Sigmoid colon (tissue), 4 donors: ENCODE data around the gene LRP11.

ENCODE experiments used
- POLR2A ChIP-seq, 2 donors: fragments of 450-650 bp; IDR thresholded peaks; one replicate each; pipeline ENCODE4 v1.6.1; 2016; ENCODE audit warnings: antibody characterized with exemption in 2 of 2, mild to moderate bottlenecking in 2 of 2, moderate library complexity in 2 of 2
- POLR2AphosphoS5 ChIP-seq, 4 donors: sonication (generic); formaldehyde crosslinking; IDR thresholded peaks; one replicate each; pipeline ENCODE4 v1.6.1; 2017; ENCODE audit warnings: antibody characterized with exemption in 4 of 4
- TF ChIP-seq, protein P1 (sequence below), 4 experiments: fragments of 450-650 bp in 3 of 4; fragments of 200-600 bp in 1 of 4; IDR thresholded peaks; one replicate each; pipeline ENCODE4 v1.5.1; 2016 to 2019; ENCODE audit warnings: antibody characterized with exemption in 4 of 4, mild to moderate bottlenecking in 3 of 4, moderate library complexity in 2 of 4

DNA sequence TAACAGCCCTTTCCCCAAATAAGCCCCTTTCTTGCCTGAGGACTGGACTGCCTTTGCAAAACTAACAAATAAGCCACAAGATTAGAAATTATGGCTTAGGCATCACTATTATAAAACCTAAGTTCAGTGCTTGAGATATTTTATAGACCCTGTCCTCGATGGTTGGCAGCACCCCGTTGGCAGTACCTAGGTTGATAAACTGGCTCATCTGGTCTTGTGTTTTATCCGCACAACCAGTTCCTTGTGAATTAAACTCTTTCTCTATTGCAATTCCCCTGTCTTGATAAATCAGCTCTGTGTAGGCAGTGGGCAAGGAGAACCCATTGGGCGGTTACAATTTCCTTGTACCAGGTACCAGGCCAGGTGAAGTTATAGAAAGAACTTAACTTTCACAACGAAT is 6.6 kb downstream of the LRP11 start:
- TF ChIP-seq, protein P1, sequence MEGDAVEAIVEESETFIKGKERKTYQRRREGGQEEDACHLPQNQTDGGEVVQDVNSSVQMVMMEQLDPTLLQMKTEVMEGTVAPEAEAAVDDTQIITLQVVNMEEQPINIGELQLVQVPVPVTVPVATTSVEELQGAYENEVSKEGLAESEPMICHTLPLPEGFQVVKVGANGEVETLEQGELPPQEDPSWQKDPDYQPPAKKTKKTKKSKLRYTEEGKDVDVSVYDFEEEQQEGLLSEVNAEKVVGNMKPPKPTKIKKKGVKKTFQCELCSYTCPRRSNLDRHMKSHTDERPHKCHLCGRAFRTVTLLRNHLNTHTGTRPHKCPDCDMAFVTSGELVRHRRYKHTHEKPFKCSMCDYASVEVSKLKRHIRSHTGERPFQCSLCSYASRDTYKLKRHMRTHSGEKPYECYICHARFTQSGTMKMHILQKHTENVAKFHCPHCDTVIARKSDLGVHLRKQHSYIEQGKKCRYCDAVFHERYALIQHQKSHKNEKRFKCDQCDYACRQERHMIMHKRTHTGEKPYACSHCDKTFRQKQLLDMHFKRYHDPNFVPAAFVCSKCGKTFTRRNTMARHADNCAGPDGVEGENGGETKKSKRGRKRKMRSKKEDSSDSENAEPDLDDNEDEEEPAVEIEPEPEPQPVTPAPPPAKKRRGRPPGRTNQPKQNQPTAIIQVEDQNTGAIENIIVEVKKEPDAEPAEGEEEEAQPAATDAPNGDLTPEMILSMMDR (IDR thresholded peaks at IDR 0.05) = no peak
- no peak for TF ChIP-seq POLR2A (IDR thresholded peaks at IDR 0.05)
- no peak for TF ChIP-seq POLR2AphosphoS5 (IDR thresholded peaks at IDR 0.05)
